OCI-LY1 (cell line): Measurements from ENCODE around the gene CIDEA.

Source experiments
- H2AFZ ChIP-seq: fragments of 200-600 bp; sonication (generic), shearing (Covaris generic); 2 replicates; pipeline ENCODE4 v1.6.0; 2014; ENCODE audit warnings: antibody characterized with exemption, mild to moderate bottlenecking, low read length
- H3F3A ChIP-seq: fragments of 200-600 bp; sonication (generic), shearing (Covaris generic); 2 replicates; pipeline ENCODE4 v1.6.0; 2014; ENCODE audit warnings: mild to moderate bottlenecking, antibody characterized with exemption, low read length, moderate library complexity; ENCODE audit not compliant: insufficient read depth
- H3K27ac ChIP-seq: fragments of 200-600 bp; sonication (generic); 2 replicates; pipeline ENCODE4 v1.5.1; 2014; ENCODE audit warnings: low read length, mixed run types, mild to moderate bottlenecking, low read depth; ENCODE audit not compliant: poor library complexity, severe bottlenecking
- H3K27me3 ChIP-seq: fragments of 200-600 bp; sonication (generic); 2 replicates; pipeline ENCODE4 v1.6.0; 2014; ENCODE audit warnings: antibody characterized with exemption, mild to moderate bottlenecking, low read length, moderate library complexity; ENCODE audit not compliant: insufficient read depth
- H3K36me3 ChIP-seq: fragments of 200-600 bp; sonication (generic); 2 replicates; pipeline ENCODE4 v1.6.1; 2014; ENCODE audit warnings: mild to moderate bottlenecking, antibody characterized with exemption, low read length, moderate library complexity, mixed read lengths; ENCODE audit not compliant: insufficient read depth
- H3K4me1 ChIP-seq: fragments of 200-600 bp; sonication (generic); 2 replicates; pipeline ENCODE4 v1.5.1; 2014; ENCODE audit warnings: mild to moderate bottlenecking, low read length, moderate library complexity; ENCODE audit not compliant: insufficient read depth, severe bottlenecking
- H3K4me2 ChIP-seq: fragments of 200-600 bp; sonication (generic), shearing (Covaris generic); 2 replicates; pipeline ENCODE4 v1.6.1; 2014; ENCODE audit warnings: low read length
- H3K4me3 ChIP-seq: fragments of 200-600 bp; sonication (generic); 2 replicates; pipeline ENCODE4 v1.5.1; 2014; ENCODE audit warnings: low read length, low read depth, mild to moderate bottlenecking, mixed read lengths; ENCODE audit not compliant: poor library complexity, severe bottlenecking
- H3K79me2 ChIP-seq: fragments of 200-600 bp; shearing (Covaris generic); 2 replicates; pipeline ENCODE4 v1.6.1; 2016; ENCODE audit warnings: mixed run types, low read length, mixed read lengths; ENCODE audit not compliant: insufficient read depth
- H3K9ac ChIP-seq: fragments of 200-600 bp; sonication (generic), shearing (Covaris generic); 2 replicates; pipeline ENCODE4 v1.6.1; 2014; ENCODE audit warnings: mild to moderate bottlenecking, low read length, mixed read lengths
- H3K9me2 ChIP-seq: fragments of 200-600 bp; sonication (generic), shearing (Covaris generic); 2 replicates; pipeline ENCODE4 v1.6.1; 2014; ENCODE audit warnings: low read depth, mild to moderate bottlenecking, low read length, mixed read lengths
- H3K9me3 ChIP-seq: fragments of 200-600 bp; shearing (Covaris generic); 2 replicates; pipeline ENCODE4 v1.6.1; 2014; ENCODE audit warnings: low read length, mixed read lengths
- H4K20me1 ChIP-seq: fragments of 200-600 bp; sonication (generic), shearing (Covaris generic); 2 replicates; pipeline ENCODE4 v1.6.0; 2016; ENCODE audit warnings: mild to moderate bottlenecking, low read length; ENCODE audit not compliant: insufficient read depth
- EZH2 ChIP-seq: fragments of 200-600 bp; sonication (generic), shearing (Covaris generic); IDR thresholded peaks from 2 replicates; pipeline ENCODE4 v1.8.0; 2017; ENCODE audit warnings: borderline replicate concordance, mixed run types, mild to moderate bottlenecking, antibody characterized with exemption, low read length, moderate library complexity, mixed read lengths
- TF ChIP-seq, protein P1 (sequence below): fragments of 200-600 bp; sonication (generic), shearing (Covaris generic); IDR thresholded peaks from 2 replicates; pipeline ENCODE4 v1.5.1; 2017; ENCODE audit warnings: mild to moderate bottlenecking, antibody characterized with exemption, low read length, moderate library complexity, mixed read lengths

CIDEA gene

DNA sequence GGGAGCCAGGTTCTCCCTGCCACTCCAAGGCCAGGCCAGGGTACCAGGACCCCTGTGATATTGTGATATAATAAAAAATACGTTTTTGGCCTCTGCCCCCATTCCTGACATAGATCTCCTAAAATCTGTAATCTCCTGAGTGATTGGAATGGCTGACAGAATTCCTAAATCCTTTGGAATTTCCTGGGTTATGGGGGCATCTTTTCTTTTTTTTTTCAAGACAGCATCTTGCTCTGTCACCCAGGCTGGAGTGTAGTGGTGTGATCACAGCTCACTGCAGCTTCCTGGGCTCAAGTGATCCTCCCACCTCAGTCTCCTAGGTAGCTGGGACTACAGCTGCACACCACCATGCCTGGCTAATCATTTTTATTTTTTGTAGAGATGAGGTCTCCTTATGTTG is 27.7 kb downstream of the CIDEA start:
- no peaks in the 10 kb centered on the region for H3K9me3 ChIP-seq
- no peak overlapping the region for H3K4me3 ChIP-seq
- H3K4me1 ChIP-seq = no peaks in the 10 kb centered on the region
- no peak overlapping the region for H3K27ac ChIP-seq
- no peaks in the 10 kb centered on the region; the same call in 1 of the 2 replicates for H3K27me3 ChIP-seq
- H3K36me3 ChIP-seq = no peaks in the 10 kb centered on the region
- H4K20me1 ChIP-seq = no peaks in the 10 kb centered on the region
- H3K9me2 ChIP-seq = no peaks in the 10 kb centered on the region
- TF ChIP-seq, protein P1, sequence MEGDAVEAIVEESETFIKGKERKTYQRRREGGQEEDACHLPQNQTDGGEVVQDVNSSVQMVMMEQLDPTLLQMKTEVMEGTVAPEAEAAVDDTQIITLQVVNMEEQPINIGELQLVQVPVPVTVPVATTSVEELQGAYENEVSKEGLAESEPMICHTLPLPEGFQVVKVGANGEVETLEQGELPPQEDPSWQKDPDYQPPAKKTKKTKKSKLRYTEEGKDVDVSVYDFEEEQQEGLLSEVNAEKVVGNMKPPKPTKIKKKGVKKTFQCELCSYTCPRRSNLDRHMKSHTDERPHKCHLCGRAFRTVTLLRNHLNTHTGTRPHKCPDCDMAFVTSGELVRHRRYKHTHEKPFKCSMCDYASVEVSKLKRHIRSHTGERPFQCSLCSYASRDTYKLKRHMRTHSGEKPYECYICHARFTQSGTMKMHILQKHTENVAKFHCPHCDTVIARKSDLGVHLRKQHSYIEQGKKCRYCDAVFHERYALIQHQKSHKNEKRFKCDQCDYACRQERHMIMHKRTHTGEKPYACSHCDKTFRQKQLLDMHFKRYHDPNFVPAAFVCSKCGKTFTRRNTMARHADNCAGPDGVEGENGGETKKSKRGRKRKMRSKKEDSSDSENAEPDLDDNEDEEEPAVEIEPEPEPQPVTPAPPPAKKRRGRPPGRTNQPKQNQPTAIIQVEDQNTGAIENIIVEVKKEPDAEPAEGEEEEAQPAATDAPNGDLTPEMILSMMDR = no peak
- TF ChIP-seq EZH2 = no peak
- H2AFZ ChIP-seq = no peak overlapping the region
- no peak overlapping the region for H3K4me2 ChIP-seq
- no peaks in the 10 kb centered on the region for H3F3A ChIP-seq
- H3K9ac ChIP-seq = no peak overlapping the region
- H3K79me2 ChIP-seq = no peaks in the 10 kb centered on the region

DNA sequence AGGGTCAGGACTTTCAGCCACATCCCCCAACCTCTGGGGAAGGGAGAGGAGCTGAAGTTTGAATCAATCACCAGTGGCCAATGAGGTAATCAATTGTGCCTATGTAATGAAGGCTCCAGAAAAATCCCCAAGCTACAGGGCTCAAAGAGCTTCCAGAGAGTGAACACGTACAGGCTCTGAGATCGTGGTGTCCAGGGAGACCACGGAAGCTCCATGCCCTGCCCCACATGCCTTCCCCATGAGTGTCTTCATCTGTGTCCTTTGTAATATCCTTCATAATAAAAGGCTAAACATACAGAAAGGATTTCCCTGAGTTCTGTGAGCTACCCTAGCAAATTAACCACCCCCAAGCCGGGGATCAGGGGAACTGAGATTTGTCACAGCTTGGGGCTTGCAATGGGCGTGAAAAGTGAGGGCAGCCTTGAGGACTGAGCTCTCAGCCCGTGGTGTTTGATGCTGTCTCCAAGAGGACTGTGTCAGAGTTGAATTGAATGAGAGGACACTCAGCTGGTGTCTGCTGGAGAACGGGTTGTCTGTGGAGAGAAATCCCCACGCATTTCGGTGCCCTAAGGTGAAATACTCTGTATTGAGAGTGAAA is 28.4 kb downstream of the CIDEA start:
- Histone ChIP-seq H3K9me2 (no peaks in the 10 kb centered on the region), H3K9ac (no peak overlapping the region), H3K27me3 (no peaks in the 10 kb centered on the region), H3K4me3 (no peak overlapping the region), H3K4me1 (no peaks in the 10 kb centered on the region), H2AFZ (no peak overlapping the region), H3K27ac (no peak overlapping the region), H3K79me2 (no peaks in the 10 kb centered on the region), H3F3A (no peaks in the 10 kb centered on the region), H3K9me3 (no peaks in the 10 kb centered on the region), H3K4me2 (no peak overlapping the region), H4K20me1 (no peaks in the 10 kb centered on the region), H3K36me3 (no peaks in the 10 kb centered on the region)
- TF ChIP-seq EZH2 = no peak
- TF ChIP-seq, protein P1 = no peak

DNA sequence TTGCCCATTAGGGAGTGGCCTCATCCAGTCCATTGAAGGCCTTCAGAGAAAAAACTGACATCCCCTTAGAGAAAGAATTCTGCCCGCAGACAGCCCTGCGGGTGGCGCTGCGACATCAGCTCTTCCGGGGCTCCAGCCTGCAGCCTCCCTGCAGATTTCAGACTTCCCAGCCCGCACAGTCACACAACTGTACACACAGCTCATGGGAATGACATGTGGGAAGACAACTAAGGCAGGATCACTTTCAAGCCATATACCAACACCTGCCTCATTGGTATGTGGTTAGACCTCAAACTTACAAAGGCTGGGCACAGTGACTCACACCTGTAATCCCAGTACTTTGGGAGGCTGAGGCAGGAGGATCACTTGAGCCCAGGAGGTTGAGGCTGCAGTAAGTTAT is 29.1 kb downstream of the CIDEA start:
- Histone ChIP-seq H3F3A (no peaks in the 10 kb centered on the region), H3K27ac (no peak overlapping the region), H4K20me1 (no peaks in the 10 kb centered on the region), H3K4me1 (no peaks in the 10 kb centered on the region), H3K9me2 (no peaks in the 10 kb centered on the region), H3K27me3 (no peaks in the 10 kb centered on the region), H3K4me2 (no peak overlapping the region), H3K9ac (no peak overlapping the region), H3K9me3 (no peaks in the 10 kb centered on the region), H3K79me2 (no peaks in the 10 kb centered on the region), H3K4me3 (no peak overlapping the region), H2AFZ (no peak overlapping the region), H3K36me3 (no peaks in the 10 kb centered on the region)
- TF ChIP-seq EZH2 = no peak
- TF ChIP-seq, protein P1 = 0 out of 2 replicates have a peak, but pooled peaks have one; percentile 23
